T-cell (primary cell): Measurements from ENCODE around the gene DTNB. TPM values are rescaled to one million over a fixed set of nuclear protein-coding genes. Genes with fewer than 3 reads are reported as not detected.

Source experiments
- ATAC-seq, 4 experiments: fragments of 200-7000 bp in 3 of 4; fragments of 150-1000 bp in 1 of 4; cut with Tn5 transposase; replicated peaks in 1 of 4; 1 replicate in 3 of 4; 2 replicates in 1 of 4; pipeline ENCODE4 v1.10.0; 2021; ENCODE audit warnings: moderate library complexity in 3 of 4, mild to moderate bottlenecking in 2 of 4, moderate number of reproducible peaks in 1 of 4
- CTCF ChIA-PET, 2 donors: fragments of 300-600 bp; sonication (Branson Sonifier 250); formaldehyde crosslinking; loops; one replicate each; lab custom pipeline; 2022; ENCODE audit warnings: antibody characterized with exemption in 2 of 2; lab: Charles Lee
- POLR2A ChIA-PET, 2 donors: fragments of 300-600 bp; sonication (Branson Sonifier 250); formaldehyde crosslinking; loops; one replicate each; lab custom pipeline; 2022; ENCODE audit warnings: antibody characterized with exemption in 2 of 2; lab: Charles Lee
- DNase-seq, 35 experiments: peaks; one replicate each; pipeline versions ENCODE4 v3.0.0 to v3.0.0-alpha.2; 2013 to 2023
- H3K27ac ChIP-seq: one replicate; pipeline ENCODE4 v1.5.1; 2013; ENCODE audit warnings: low read length
- H3K27me3 ChIP-seq, 2 experiments: replicated peaks in 1 of 2; 1 replicate in 1 of 2; 2 replicates in 1 of 2; pipeline versions ENCODE4 v1.6.1 to v1.7.0; 2013; ENCODE audit warnings: low read length in 1 of 2, mixed read lengths in 1 of 2; ENCODE audit not compliant: control insufficient read depth in 2 of 2, insufficient read depth in 2 of 2; ENCODE audit errors: extremely low read depth in 1 of 2
- H3K36me3 ChIP-seq, 2 donors: 1 replicate in 1 of 2; 2 replicates in 1 of 2; pipeline versions ENCODE4 v1.6.1 to v1.7.0; 2013; ENCODE audit warnings: low read length in 1 of 2; ENCODE audit not compliant: control insufficient read depth in 2 of 2, insufficient read depth in 1 of 2; ENCODE audit errors: extremely low read depth in 1 of 2
- H3K4me1 ChIP-seq, 2 experiments: 1 replicate in 1 of 2; 2 replicates in 1 of 2; pipeline versions ENCODE4 v1.6.1 to v1.7.0; 2013; ENCODE audit warnings: low read length in 2 of 2, mixed read lengths in 1 of 2; ENCODE audit not compliant: insufficient read depth in 2 of 2, control insufficient read depth in 1 of 2; ENCODE audit errors: extremely low read depth in 1 of 2
- H3K4me3 ChIP-seq, 2 donors: 1 replicate in 1 of 2; 2 replicates in 1 of 2; pipeline versions ENCODE4 v1.5.1 to v1.7.0; 2013; ENCODE audit warnings: mild to moderate bottlenecking in 2 of 2, low read length in 1 of 2, moderate library complexity in 1 of 2; ENCODE audit not compliant: control insufficient read depth in 1 of 2; ENCODE audit errors: extremely low read depth in 1 of 2
- H3K9me3 ChIP-seq: 2 replicates; pipeline ENCODE4 v1.7.0; 2013
- H3K27ac Mint-ChIP-seq, 2 donors: one replicate each; pipeline ENCODE4 v1.8.0; 2020 to 2021; ENCODE audit warnings: mild to moderate bottlenecking in 2 of 2, mixed read lengths in 2 of 2
- H3K27me3 Mint-ChIP-seq, 2 donors: one replicate each; pipeline ENCODE4 v1.8.0; 2021 to 2022; ENCODE audit warnings: mixed read lengths in 2 of 2
- H3K36me3 Mint-ChIP-seq: one replicate; pipeline ENCODE4 v1.8.0; 2021; ENCODE audit warnings: mixed read lengths
- H3K4me1 Mint-ChIP-seq, 3 donors: one replicate each; pipeline ENCODE4 v1.8.0; 2020 to 2022; ENCODE audit warnings: mixed read lengths in 3 of 3, mild to moderate bottlenecking in 1 of 3
- H3K4me3 Mint-ChIP-seq, 3 donors: one replicate each; pipeline ENCODE4 v1.8.0; 2020 to 2022; ENCODE audit warnings: mild to moderate bottlenecking in 3 of 3, mixed read lengths in 3 of 3, moderate library complexity in 3 of 3
- H3K9me3 Mint-ChIP-seq, 3 donors: one replicate each; pipeline ENCODE4 v1.8.0; 2020 to 2022; ENCODE audit warnings: mixed read lengths in 3 of 3
- WGBS: methylation state at CpG from one replicate; pipeline ENCODE4 v1.1.5; 2013; ENCODE audit warnings: missing lambda C conversion rate; ENCODE audit not compliant: insufficient coverage; 5-methylcytosine and 5-hydroxymethylcytosine counted together
- total RNA-seq, 35 experiments: library from RNA in 6 of 35; stranded (reverse) in 6 of 35; fragments of 120-200 nt in 1 of 35; gene quantifications; one replicate each; pipeline versions ENCODE4 v1.2.1 to v1.2.4 and lab custom pipeline; 2013 to 2026

Gene DTNB
- total RNA-seq, 5 donors from 2014 or later (not counting 1 experiment from before 2014, with no cell fraction given): 33.4 to 45.7 (median 39.6) TPM

DNA sequence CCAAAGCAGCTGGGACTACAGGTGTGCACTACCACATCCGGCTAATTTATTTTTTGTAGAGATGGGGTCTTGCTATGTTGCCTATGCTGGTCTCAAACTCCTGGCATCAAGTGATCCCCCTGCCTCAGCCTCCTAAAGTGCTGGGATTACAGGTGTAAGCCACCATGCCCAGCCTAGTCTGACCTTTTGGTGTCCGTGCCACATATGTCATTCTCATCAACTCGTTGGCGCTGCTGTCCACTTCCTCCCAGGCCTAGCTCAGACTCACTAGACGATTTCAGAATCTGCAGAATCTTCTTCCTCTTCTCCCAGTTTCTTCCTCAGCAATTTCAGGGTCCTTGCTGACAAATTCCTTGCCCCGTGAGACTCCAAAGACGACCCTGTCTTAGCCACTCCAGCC is 291.9 kb downstream of the DTNB start:
- no peaks in the 10 kb centered on the region for H3K9me3 Mint-ChIP-seq
- H3K9me3 ChIP-seq: no peaks in the 10 kb centered on the region
- no peak for DNase-seq
- H3K4me3 ChIP-seq: no peak overlapping the region
- H3K27ac Mint-ChIP-seq: no peak overlapping the region
- peaks cover 29 to 32% (median 30%) of the 10 kb centered on the region in 3 donors for H3K4me1 Mint-ChIP-seq
- peaks cover 7 to 32% of the 10 kb centered on the region in 2 experiments for H3K4me1 ChIP-seq
- H3K36me3 Mint-ChIP-seq: peaks cover 12% of the 10 kb centered on the region
- WGBS: 89% methylated on average over 6 of the region's 7 CpGs
- CTCF ChIA-PET: no interaction called here
- peaks cover 0 to 6% of the 10 kb centered on the region in 2 donors for H3K36me3 ChIP-seq
- H3K27me3 Mint-ChIP-seq: no peaks in the 10 kb centered on the region
- H3K27me3 ChIP-seq: no peaks in the 10 kb centered on the region
- H3K4me3 Mint-ChIP-seq: no peak overlapping the region
- no peak overlapping the region for H3K27ac ChIP-seq
- POLR2A ChIA-PET: no interaction called here
- ATAC-seq: no peak

DNA sequence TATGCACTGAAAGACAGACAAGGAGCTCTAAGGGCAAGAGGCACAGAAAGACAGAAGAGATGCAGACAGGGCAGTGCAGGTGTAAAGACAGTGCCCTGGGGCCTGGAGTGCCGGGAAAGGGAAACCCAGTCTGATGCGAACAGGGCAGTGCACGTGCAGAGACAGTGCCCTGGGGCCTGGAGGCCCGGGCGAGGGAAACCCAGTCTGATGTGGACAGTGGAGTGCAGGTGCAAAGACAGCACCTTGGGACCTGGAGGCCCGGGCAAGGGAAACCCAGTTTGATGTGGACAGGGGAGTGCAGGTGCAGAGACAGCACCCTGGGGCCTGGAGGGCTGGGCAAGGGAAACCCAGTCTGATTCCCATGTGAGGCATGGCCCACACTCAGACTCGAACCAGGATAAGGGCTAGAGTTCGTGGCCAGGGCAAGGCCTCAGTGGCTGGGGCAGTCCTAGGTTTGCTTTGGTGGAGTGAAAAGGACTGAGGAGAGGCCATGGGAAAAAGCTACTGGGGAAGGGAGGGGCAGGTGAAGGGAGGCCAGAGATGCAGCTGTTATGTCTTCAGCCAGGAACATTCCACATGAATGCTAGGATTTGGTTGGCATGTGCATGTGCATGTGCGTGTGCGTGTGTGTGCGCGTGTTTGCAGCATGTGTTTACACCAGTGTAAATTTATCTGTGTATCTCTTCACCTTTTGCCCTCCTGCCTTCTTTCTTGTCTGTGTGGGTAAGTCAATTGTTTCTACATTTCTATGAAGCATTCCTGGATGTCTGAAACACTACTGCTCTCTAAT is 292.6 kb downstream of the DTNB start:
- CTCF ChIA-PET: no interaction called here
- Histone ChIP-seq H3K9me3 (no peaks in the 10 kb centered on the region), H3K4me3 (no peak overlapping the region), H3K4me1 (peaks cover 11 to 39% of the 10 kb centered on the region in 2 experiments), H3K27me3 (no peaks in the 10 kb centered on the region), H3K27ac (no peak overlapping the region), H3K36me3 (peaks cover 0 to 3% of the 10 kb centered on the region in 2 donors)
- no peak overlapping the region for H3K27ac Mint-ChIP-seq
- DNase-seq (no peak), ATAC-seq (no peak)
- no peaks in the 10 kb centered on the region for H3K27me3 Mint-ChIP-seq
- peaks cover 7% of the 10 kb centered on the region for H3K36me3 Mint-ChIP-seq
- WGBS: 92% methylated on average over 12 of the region's 12 CpGs
- POLR2A ChIA-PET: no interaction called here
- H3K4me1 Mint-ChIP-seq: peaks cover 35 to 38% (median 36%) of the 10 kb centered on the region in 3 donors
- H3K9me3 Mint-ChIP-seq: no peaks in the 10 kb centered on the region
- H3K4me3 Mint-ChIP-seq: no peak overlapping the region

DNA sequence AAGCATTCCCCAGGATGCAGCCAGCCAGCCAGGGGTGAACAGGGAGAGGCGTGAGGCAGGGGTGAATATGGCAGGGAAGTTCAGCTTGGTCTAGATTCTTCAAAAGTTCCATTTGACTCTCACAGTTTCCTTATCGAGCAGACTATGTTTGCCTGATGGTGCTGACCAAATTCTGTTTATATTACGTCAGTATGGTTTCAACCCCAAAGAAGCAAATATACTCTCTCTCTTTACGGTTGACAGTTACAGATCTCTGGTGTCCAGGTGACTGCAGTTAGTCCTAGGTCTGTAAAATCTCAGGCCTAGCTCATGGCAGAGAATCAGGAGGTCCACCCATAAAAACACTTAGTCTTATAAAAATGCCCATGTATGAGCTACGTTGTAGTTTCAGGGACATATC is 293.4 kb downstream of the DTNB start:
- 86% methylated on average over 4 of the region's 5 CpGs for WGBS
- H3K4me1 ChIP-seq: peaks cover 11 to 43% of the 10 kb centered on the region in 2 experiments
- Mint-ChIP-seq H3K27me3 (no peaks in the 10 kb centered on the region), H3K4me1 (peaks cover 36 to 39% (median 38%) of the 10 kb centered on the region in 3 donors), H3K27ac (no peak overlapping the region), H3K36me3 (peaks cover 7% of the 10 kb centered on the region), H3K9me3 (no peaks in the 10 kb centered on the region), H3K4me3 (no peak overlapping the region)
- POLR2A ChIA-PET: no interaction called here
- H3K9me3 ChIP-seq: no peaks in the 10 kb centered on the region
- DNase-seq (no peak), ATAC-seq (no peak)
- peaks cover 0 to 3% of the 10 kb centered on the region in 2 donors for H3K36me3 ChIP-seq
- CTCF ChIA-PET: no interaction called here
- no peaks in the 10 kb centered on the region for H3K27me3 ChIP-seq
- H3K27ac ChIP-seq: no peak overlapping the region
- no peak overlapping the region for H3K4me3 ChIP-seq

DNA sequence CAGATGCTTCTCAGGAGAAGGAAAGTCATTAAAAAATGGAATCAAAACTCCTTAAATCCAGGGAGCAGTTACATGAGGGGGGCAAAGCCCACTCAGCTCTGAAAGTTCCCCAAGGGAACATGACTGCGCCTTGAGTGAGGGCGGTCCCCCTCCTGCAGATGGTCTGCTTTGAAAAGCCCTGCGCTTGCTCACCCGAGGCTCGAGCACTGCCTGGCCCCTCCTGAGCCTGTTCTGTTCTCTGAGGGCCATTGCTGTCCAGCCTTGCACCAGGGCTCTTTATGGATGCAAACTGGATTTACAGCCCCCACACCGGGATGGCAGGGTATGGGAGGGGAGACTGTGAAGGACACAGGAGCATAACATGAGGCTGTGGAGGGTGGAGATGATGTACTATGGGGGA is 293.8 kb downstream of the DTNB start:
- WGBS: 96% methylated on average over 6 of the region's 6 CpGs
- no peak overlapping the region for H3K4me3 ChIP-seq
- ATAC-seq (no peak), DNase-seq (no peak)
- H3K27me3 Mint-ChIP-seq: no peaks in the 10 kb centered on the region
- H3K9me3 ChIP-seq: no peaks in the 10 kb centered on the region
- H3K27ac ChIP-seq: no peak overlapping the region
- no peaks in the 10 kb centered on the region for H3K9me3 Mint-ChIP-seq
- peaks cover 36 to 39% (median 38%) of the 10 kb centered on the region in 3 donors for H3K4me1 Mint-ChIP-seq
- H3K4me1 ChIP-seq: peaks cover 11 to 43% of the 10 kb centered on the region in 2 experiments
- peaks cover 0 to 2% of the 10 kb centered on the region in 2 donors for H3K36me3 ChIP-seq
- peaks cover 6% of the 10 kb centered on the region for H3K36me3 Mint-ChIP-seq
- no peak overlapping the region for H3K4me3 Mint-ChIP-seq
- H3K27me3 ChIP-seq: no peaks in the 10 kb centered on the region
- CTCF ChIA-PET: no interaction called here
- no peak overlapping the region for H3K27ac Mint-ChIP-seq
- POLR2A ChIA-PET: no interaction called here

DNA sequence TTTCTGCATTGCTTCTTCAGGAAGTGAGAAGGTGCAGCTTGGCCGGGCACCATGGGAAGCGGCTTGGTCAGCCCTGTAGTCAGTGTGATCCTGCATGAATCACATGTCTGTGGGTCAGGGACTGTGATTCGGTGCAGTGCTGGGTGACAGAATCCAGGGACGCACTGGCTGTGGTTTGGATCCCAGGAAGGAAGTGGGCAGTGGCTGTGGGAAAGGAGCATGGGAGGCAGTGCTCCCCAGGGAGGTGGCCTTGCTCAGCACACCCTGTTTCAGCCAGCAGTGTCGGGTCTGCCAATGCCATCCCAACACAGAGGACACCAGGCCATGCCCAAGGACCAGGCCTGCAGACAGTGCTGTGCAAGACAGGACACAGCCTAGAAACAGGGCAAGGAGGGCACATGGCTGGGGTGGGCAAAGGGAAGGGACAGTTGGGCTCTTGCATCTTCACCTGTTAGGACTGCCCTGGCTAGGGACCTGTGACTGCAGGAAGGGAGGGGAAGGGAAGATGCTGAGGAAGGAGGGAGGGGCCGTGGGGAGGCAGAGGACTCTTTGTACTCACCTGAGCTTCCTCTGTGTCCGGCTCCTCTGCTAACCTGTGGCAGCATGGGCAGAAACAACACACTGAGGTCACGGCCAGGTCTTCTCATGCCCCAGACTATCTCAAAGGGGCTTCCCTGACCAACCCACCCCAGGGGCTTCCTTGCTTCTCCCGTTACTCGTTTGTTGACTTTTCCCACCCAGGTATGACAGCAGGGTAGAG is 294.5 kb downstream of the DTNB start:
- no peaks in the 10 kb centered on the region for H3K9me3 Mint-ChIP-seq
- H3K27ac ChIP-seq: no peak overlapping the region
- no peak overlapping the region for H3K4me3 ChIP-seq
- H3K27me3 Mint-ChIP-seq: no peaks in the 10 kb centered on the region
- whole genome bisulfite sequencing: 74% methylated on average over 6 of the region's 10 CpGs
- CTCF ChIA-PET: interaction anchor here (0.6 to 4.2 kb wide), 3 partner anchors 16 to 334 kb away, joined by 3 to 55 read pairs (median 3); no protein-coding TSS in a partner anchor
- no peaks in the 10 kb centered on the region for H3K9me3 ChIP-seq
- no peaks in the 10 kb centered on the region for H3K27me3 ChIP-seq
- peaks cover 36 to 39% (median 38%) of the 10 kb centered on the region in 3 donors for H3K4me1 Mint-ChIP-seq
- ATAC-seq (no peak), DNase-seq (no peak)
- H3K36me3 Mint-ChIP-seq: peaks cover 3% of the 10 kb centered on the region
- H3K36me3 ChIP-seq: no peaks in the 10 kb centered on the region
- peaks cover 11 to 43% of the 10 kb centered on the region in 2 experiments for H3K4me1 ChIP-seq
- peak overlapping the region in 1 of 3 donors; percentile 25 for H3K4me3 Mint-ChIP-seq
- POLR2A ChIA-PET: interaction anchor here in 1 of 2 donors (0.7 kb wide), 1 partner anchor 24 kb away, joined by 7 read pairs; no protein-coding TSS in a partner anchor
- peak overlapping the region in 1 of 2 donors; percentile 34 for H3K27ac Mint-ChIP-seq

DNA sequence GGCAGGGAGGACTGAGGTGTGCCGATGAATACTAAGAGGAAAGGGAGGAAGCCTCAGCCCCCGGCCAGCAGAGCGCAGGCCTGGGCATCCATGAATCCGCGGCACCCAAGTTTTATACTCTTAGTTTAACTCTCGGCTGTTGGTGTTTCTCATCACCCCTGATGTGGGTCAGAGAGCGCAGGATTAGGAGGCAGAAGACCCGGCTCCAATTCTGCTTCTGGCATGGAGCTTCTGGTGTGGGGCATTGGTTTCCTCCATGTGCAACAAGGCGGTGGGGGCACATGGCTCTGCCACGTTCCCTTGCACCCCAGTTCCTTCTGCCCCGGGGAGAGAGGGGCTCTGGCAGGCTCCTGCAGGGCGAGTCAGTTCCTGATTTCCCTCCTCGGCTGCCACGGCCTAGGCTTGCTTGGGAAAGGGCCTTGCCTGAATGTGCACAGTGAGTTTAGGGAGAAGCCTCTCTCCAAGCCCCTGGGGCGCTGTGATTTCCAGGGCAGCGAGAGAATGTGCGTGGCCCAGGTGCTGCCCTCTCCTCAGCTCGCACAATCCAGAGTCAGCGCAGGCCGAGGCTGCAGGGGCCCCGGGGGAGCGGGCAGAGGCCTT is 295.5 kb downstream of the DTNB start:
- H3K36me3 ChIP-seq: no peaks in the 10 kb centered on the region
- Mint-ChIP-seq H3K9me3 (no peaks in the 10 kb centered on the region), H3K27me3 (no peaks in the 10 kb centered on the region), H3K4me3 (peak overlapping the region in 2 of 3 donors; percentile 51 to 78), H3K27ac (peak overlapping the region; percentile 90 to 94), H3K4me1 (peaks cover 36 to 39% (median 38%) of the 10 kb centered on the region in 3 donors), H3K36me3 (peaks cover 3% of the 10 kb centered on the region)
- no peak for ATAC-seq
- 96% methylated on average over 21 of the region's 22 CpGs for WGBS
- peak overlapping the region; percentile 87 for H3K27ac ChIP-seq
- H3K27me3 ChIP-seq: no peaks in the 10 kb centered on the region
- peaks cover 11 to 43% of the 10 kb centered on the region in 2 experiments for H3K4me1 ChIP-seq
- H3K9me3 ChIP-seq: no peaks in the 10 kb centered on the region
- ChIA-PET POLR2A (interaction anchor here in 1 of 2 donors (0.6 kb wide), 1 partner anchor 727 kb away, joined by 4 read pairs; no protein-coding TSS in a partner anchor), CTCF (interaction anchor here in 1 of 2 donors (0.5 to 4.2 kb wide), 4 partner anchors 15 to 655 kb away, joined by 4 to 55 read pairs (median 4); no protein-coding TSS in a partner anchor)
- no peak overlapping the region for H3K4me3 ChIP-seq
- DNase-seq: no peak
